GM12878 (cell line): ENCODE measurements around the gene RNF130. TPM values are rescaled to one million over a fixed set of nuclear protein-coding genes. Genes with fewer than 3 reads are reported as not detected.

Source experiments
- ATAC-seq: fragments of 200-7000 bp; cut with Tn5 transposase; 3 replicates; pipeline ENCODE4 v1.9.1; 2020; ENCODE audit warnings: mild to moderate bottlenecking, moderate library complexity
- BruUV-seq: library from RNA; stranded (reverse); fragments of 400-500 nt; replicated peaks from 2 replicates; lab custom pipeline; 2021; lab: Mats Ljungman, UMichigan
- CTCF ChIA-PET: fragments of 300-600 bp; sonication (Branson Sonifier 250); formaldehyde crosslinking; extraction: SDS; loops from one replicate; lab custom pipeline; 2021; ENCODE audit warnings: inconsistent platforms; lab: Yijun Ruan, JAX
- POLR2A ChIA-PET: fragments of 350-600 bp; formaldehyde crosslinking; extraction: SDS; loops from one replicate; lab custom pipeline; 2021; ENCODE audit warnings: inconsistent platforms; lab: Charles Lee
- RAD21 ChIA-PET: fragments of 300-600 bp; sonication (Branson Sonifier 250); formaldehyde crosslinking; loops from one replicate; lab custom pipeline; 2023; ENCODE audit warnings: antibody characterized with exemption; ENCODE audit not compliant: unreplicated experiment; lab: Charles Lee
- SMC1A ChIA-PET: fragments of 300-600 bp; sonication (Branson Sonifier 250); formaldehyde crosslinking; loops from one replicate; lab custom pipeline; 2023; ENCODE audit not compliant: unreplicated experiment, uncharacterized antibody; lab: Charles Lee
- DNase-seq: peaks from one replicate; pipeline ENCODE4 v3.0.0-alpha.2; 2011; ENCODE audit warnings: low read depth, low spot score
- FAIRE-seq: peaks from 3 replicates; lab custom pipeline; 2011; peaks lifted over from hg19 to GRCh38; lab: Jason Lieb, UNC
- H2AFZ ChIP-seq: 2 replicates; pipeline ENCODE4 v1.6.0; 2011; ENCODE audit warnings: low read depth, low read length, control low read depth; ENCODE audit not compliant: control insufficient read depth
- H3K27ac ChIP-seq: 2 replicates; pipeline ENCODE4 v1.5.1; 2011; ENCODE audit warnings: control low read depth; ENCODE audit not compliant: control insufficient read depth, insufficient read depth
- H3K27me3 ChIP-seq, 2 experiments: replicated peaks in 1 of 2; 2 replicates each; pipeline versions ENCODE4 v1.6.0 to v1.6.1; 2011; ENCODE audit warnings: low read length in 1 of 2; ENCODE audit not compliant: control insufficient read depth in 2 of 2, insufficient read depth in 2 of 2
- H3K36me3 ChIP-seq, 2 experiments: 2 replicates each; pipeline ENCODE4 v1.5.1; 2011; ENCODE audit warnings: low read length in 1 of 2; ENCODE audit not compliant: control insufficient read depth in 2 of 2, insufficient read depth in 2 of 2
- H3K4me1 ChIP-seq: 2 replicates; pipeline ENCODE4 v1.6.1; 2011; ENCODE audit warnings: mild to moderate bottlenecking, low read length, moderate library complexity, mixed read lengths; ENCODE audit not compliant: control insufficient read depth, insufficient read depth
- H3K4me2 ChIP-seq: 2 replicates; pipeline ENCODE4 v1.6.0; 2011; ENCODE audit warnings: control low read depth; ENCODE audit not compliant: control insufficient read depth, insufficient read depth
- H3K4me3 ChIP-seq: fragments of 200-600 bp; sonication (generic); 2 replicates; pipeline ENCODE4 v1.5.1; 2016
- H3K79me2 ChIP-seq: 2 replicates; pipeline ENCODE4 v1.6.0; 2011; ENCODE audit warnings: low read length; ENCODE audit not compliant: control insufficient read depth, insufficient read depth
- H3K9ac ChIP-seq: 2 replicates; pipeline ENCODE4 v1.8.0; 2011; ENCODE audit warnings: low read length, control low read depth, mixed read lengths; ENCODE audit not compliant: control insufficient read depth, insufficient read depth
- H3K9me3 ChIP-seq: replicated peaks from 3 replicates; pipeline ENCODE4 v1.5.1; 2011; ENCODE audit warnings: mild to moderate bottlenecking, low read length; ENCODE audit not compliant: control insufficient read depth, insufficient read depth
- H4K20me1 ChIP-seq: 2 replicates; pipeline ENCODE4 v1.6.0; 2011; ENCODE audit not compliant: control insufficient read depth, insufficient read depth
- CREM ChIP-seq: IDR thresholded peaks from 2 replicates; pipeline ENCODE4 v1.6.1; 2014; ENCODE audit warnings: antibody characterized with exemption, low read depth
- IKZF1 ChIP-seq: fragments of 450-650 bp; conservative IDR thresholded peaks from 2 replicates; pipeline ENCODE4 v1.6.1; 2017; ENCODE audit warnings: antibody characterized with exemption, mild to moderate bottlenecking
- JUND ChIP-seq: IDR thresholded peaks from 2 replicates; pipeline ENCODE4 v1.6.1; 2012; ENCODE audit warnings: low read depth, mild to moderate bottlenecking, low read length, improper control_type of control experiment, moderate library complexity
- MEF2A ChIP-seq: IDR thresholded peaks from 2 replicates; pipeline ENCODE4 v1.6.1; 2011; ENCODE audit warnings: low read depth, mild to moderate bottlenecking, low read length, moderate library complexity; ENCODE audit not compliant: insufficient read depth
- RELA ChIP-seq: fragments of 450-650 bp; IDR thresholded peaks from 2 replicates; pipeline ENCODE4 v1.8.0; 2014; ENCODE audit warnings: borderline replicate concordance; ENCODE audit not compliant: partially characterized antibody
- SIX5 ChIP-seq: IDR thresholded peaks from 2 replicates; pipeline ENCODE4 v1.6.1; 2011; ENCODE audit warnings: mild to moderate bottlenecking, low read depth, low read length, moderate library complexity; ENCODE audit not compliant: severe bottlenecking
- SMAD1 ChIP-seq: fragments of 450-650 bp; IDR thresholded peaks from 2 replicates; pipeline ENCODE4 v1.6.1; 2018; ENCODE audit warnings: mild to moderate bottlenecking, low read depth; ENCODE audit not compliant: partially characterized antibody
- SMAD5 ChIP-seq: IDR thresholded peaks from 2 replicates; pipeline ENCODE4 v1.6.1; 2016; ENCODE audit warnings: antibody characterized with exemption, low read depth
- SPI1 ChIP-seq: IDR thresholded peaks from 2 replicates; pipeline ENCODE4 v1.6.1; 2011; ENCODE audit warnings: low read depth, mild to moderate bottlenecking, low read length, moderate library complexity, borderline replicate concordance; ENCODE audit not compliant: insufficient read depth
- TCF7 ChIP-seq: IDR thresholded peaks from 2 replicates; pipeline ENCODE4 v1.6.1; 2014; ENCODE audit warnings: antibody characterized with exemption, borderline replicate concordance
- WRNIP1 ChIP-seq: IDR thresholded peaks from 2 replicates; pipeline ENCODE4 v1.6.1; 2011; ENCODE audit warnings: low read depth, low read length, improper control_type of control experiment, borderline replicate concordance
- ZNF274 ChIP-seq: IDR thresholded peaks from one replicate; pipeline ENCODE4 v1.8.0; 2011; ENCODE audit not compliant: insufficient read length, insufficient read depth
- WGBS: methylation state at CpG from one replicate; pipeline ENCODE4 v1.1.6; 2016; ENCODE audit warnings: low lambda C conversion rate; ENCODE audit not compliant: insufficient replicate concordance, insufficient coverage; ENCODE audit errors: missing lambda C conversion rate; 5-methylcytosine and 5-hydroxymethylcytosine counted together
- in situ Hi-C: fragments of 300-500 bp; cut with MboI; formaldehyde crosslinking; loops from 9 replicates; pipeline ENCODE4 v1.14.3; 2018; ENCODE audit warnings: mixed read lengths
- intact Hi-C: fragments of 100-400 bp; cut with micrococcal nuclease; formaldehyde crosslinking; loops from one replicate; pipeline ENCODE4 v1.14.2; 2022; ENCODE audit not compliant: unreplicated experiment
- polyA plus RNA-seq, 11 experiments: library from polyadenylated mRNA; depleted of rRNA in 4 of 11; unstranded in 6 of 11; stranded (reverse) in 5 of 11; fragments of >200 nt; fragmentation: Nextera tagmentation in 4 of 11; fragmentation: Illumina TruSeq in 1 of 11; extraction: Ambion mirVana in 4 of 11; extraction: Trizol in 1 of 11; gene quantifications; 1 replicate in 1 of 11; 2 replicates in 10 of 11; pipeline versions ENCODE4 v1.2.1 to v1.2.3, GENCODE V29; 2011 to 2016; ENCODE audit warnings: inconsistent platforms in 2 of 11, missing spikeins in 2 of 11, low read depth in 1 of 11
- total RNA-seq, 4 experiments: library from RNA; depleted of rRNA in 3 of 4; stranded (reverse); fragments of >200 nt in 3 of 4; fragmentation: Illumina TruSeq in 1 of 4; extraction: Trizol in 1 of 4; gene quantifications; 2 replicates each; pipeline versions ENCODE4 v1.2.1 to v1.2.3, GENCODE V29; 2013 to 2021
- TF ChIP-seq, protein P1 (sequence below): fragments of 450-650 bp; IDR thresholded peaks from 2 replicates; pipeline ENCODE4 v1.6.1; 2016; ENCODE audit warnings: mild to moderate bottlenecking, moderate library complexity, borderline replicate concordance
- TF ChIP-seq, protein P2 (sequence below): fragments of 450-650 bp; IDR thresholded peaks from 2 replicates; pipeline ENCODE4 v1.6.1; 2014; ENCODE audit warnings: mild to moderate bottlenecking

Gene RNF130
- total and polyA plus RNA-seq, 10 of the 15 experiments (the other 5 are each of a cell fraction or from before 2014, with no cell fraction given): 0.04 to 0.36 (median 0.11) TPM; not detected in 1

GRCh38 chr5:180074462-180074861 is 2.9 kb upstream of the RNF130 start:
- Histone ChIP-seq H3K4me2 (no peak overlapping the region), H3K4me3 (no peak overlapping the region), H3K4me1 (no peaks in the 10 kb centered on the region), H3K36me3 (no peaks in the 10 kb centered on the region), H4K20me1 (no peaks in the 10 kb centered on the region), H3K9ac (no peak overlapping the region), H3K27me3 (peaks cover 4 to 7% of the 10 kb centered on the region in 2 experiments; a peak in 3 of 4 replicates), H3K79me2 (no peaks in the 10 kb centered on the region; the same call in 1 of the 2 replicates), H2AFZ (no peak overlapping the region), H3K27ac (no peak overlapping the region), H3K9me3 (peaks cover 4% of the 10 kb centered on the region; the same call in 2 of the 3 replicates)
- CTCF ChIA-PET: no interaction called here
- ATAC-seq: no peak
- WGBS: 46% methylated on average over 4 of the region's 4 CpGs
- in situ Hi-C loops: no loop called here
- RAD21 ChIA-PET: no interaction called here
- intact Hi-C loops: no loop called here
- FAIRE-seq: no peak
- TF ChIP-seq MEF2A (no peak), SIX5 (no peak), WRNIP1 (no peak), SMAD5 (no peak), IKZF1 (no peak), RELA (no peak)
- no TSS peak for BruUV-seq
- no peak for DNase-seq
- SMC1A ChIA-PET: no interaction called here
- POLR2A ChIA-PET: no interaction called here

DNA sequence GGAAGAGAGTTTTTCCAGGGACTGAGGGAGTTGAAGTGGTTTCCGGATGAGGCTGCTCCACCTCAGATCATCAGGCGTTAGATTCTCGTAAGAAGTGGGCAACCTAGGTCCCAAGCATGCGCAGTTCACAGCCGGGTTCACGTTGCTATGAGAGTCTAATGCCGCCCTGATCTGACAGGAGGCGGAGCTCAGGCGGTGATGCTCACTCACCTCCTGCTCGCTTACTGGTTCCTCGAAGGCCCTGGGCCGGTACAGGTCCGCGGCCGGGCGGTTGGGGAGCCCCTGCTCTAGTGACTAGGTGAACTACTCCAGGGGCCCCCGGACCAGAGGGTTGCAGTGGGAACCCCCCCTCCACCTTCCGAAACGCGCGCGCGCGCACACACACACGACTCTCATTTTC is 997 bp upstream of the RNF130 start:
- in situ Hi-C loops (no loop called here), intact Hi-C loops (no loop called here)
- Histone ChIP-seq H4K20me1 (no peaks in the 10 kb centered on the region), H3K27ac (no peak overlapping the region), H3K9me3 (peaks cover 4% of the 10 kb centered on the region; the same call in 2 of the 3 replicates), H3K4me3 (no peak overlapping the region), H3K79me2 (no peaks in the 10 kb centered on the region; the same call in 1 of the 2 replicates), H3K9ac (no peak overlapping the region), H3K4me1 (no peaks in the 10 kb centered on the region), H2AFZ (peak overlapping the region; percentile 62; the same call in 1 of the 2 replicates), H3K36me3 (no peaks in the 10 kb centered on the region), H3K27me3 (peaks cover 4 to 7% of the 10 kb centered on the region in 2 experiments; a peak in 3 of 4 replicates), H3K4me2 (no peak overlapping the region)
- ChIA-PET POLR2A (no interaction called here), CTCF (no interaction called here), RAD21 (no interaction called here), SMC1A (no interaction called here)
- FAIRE-seq: no peak
- DNase-seq: no peak
- ATAC-seq: no peak
- BruUV-seq: no TSS peak
- WGBS: 97% methylated on average over 25 of the region's 25 CpGs
- TF ChIP-seq, protein P1, sequence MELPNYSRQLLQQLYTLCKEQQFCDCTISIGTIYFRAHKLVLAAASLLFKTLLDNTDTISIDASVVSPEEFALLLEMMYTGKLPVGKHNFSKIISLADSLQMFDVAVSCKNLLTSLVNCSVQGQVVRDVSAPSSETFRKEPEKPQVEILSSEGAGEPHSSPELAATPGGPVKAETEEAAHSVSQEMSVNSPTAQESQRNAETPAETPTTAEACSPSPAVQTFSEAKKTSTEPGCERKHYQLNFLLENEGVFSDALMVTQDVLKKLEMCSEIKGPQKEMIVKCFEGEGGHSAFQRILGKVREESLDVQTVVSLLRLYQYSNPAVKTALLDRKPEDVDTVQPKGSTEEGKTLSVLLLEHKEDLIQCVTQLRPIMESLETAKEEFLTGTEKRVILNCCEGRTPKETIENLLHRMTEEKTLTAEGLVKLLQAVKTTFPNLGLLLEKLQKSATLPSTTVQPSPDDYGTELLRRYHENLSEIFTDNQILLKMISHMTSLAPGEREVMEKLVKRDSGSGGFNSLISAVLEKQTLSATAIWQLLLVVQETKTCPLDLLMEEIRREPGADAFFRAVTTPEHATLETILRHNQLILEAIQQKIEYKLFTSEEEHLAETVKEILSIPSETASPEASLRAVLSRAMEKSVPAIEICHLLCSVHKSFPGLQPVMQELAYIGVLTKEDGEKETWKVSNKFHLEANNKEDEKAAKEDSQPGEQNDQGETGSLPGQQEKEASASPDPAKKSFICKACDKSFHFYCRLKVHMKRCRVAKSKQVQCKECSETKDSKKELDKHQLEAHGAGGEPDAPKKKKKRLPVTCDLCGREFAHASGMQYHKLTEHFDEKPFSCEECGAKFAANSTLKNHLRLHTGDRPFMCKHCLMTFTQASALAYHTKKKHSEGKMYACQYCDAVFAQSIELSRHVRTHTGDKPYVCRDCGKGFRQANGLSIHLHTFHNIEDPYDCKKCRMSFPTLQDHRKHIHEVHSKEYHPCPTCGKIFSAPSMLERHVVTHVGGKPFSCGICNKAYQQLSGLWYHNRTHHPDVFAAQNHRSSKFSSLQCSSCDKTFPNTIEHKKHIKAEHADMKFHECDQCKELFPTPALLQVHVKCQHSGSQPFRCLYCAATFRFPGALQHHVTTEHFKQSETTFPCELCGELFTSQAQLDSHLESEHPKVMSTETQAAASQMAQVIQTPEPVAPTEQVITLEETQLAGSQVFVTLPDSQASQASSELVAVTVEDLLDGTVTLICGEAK: no peak
- no peak for TF ChIP-seq CREM
- TF ChIP-seq ZNF274: no peak
- TF ChIP-seq TCF7: no peak
- TF ChIP-seq, protein P2, sequence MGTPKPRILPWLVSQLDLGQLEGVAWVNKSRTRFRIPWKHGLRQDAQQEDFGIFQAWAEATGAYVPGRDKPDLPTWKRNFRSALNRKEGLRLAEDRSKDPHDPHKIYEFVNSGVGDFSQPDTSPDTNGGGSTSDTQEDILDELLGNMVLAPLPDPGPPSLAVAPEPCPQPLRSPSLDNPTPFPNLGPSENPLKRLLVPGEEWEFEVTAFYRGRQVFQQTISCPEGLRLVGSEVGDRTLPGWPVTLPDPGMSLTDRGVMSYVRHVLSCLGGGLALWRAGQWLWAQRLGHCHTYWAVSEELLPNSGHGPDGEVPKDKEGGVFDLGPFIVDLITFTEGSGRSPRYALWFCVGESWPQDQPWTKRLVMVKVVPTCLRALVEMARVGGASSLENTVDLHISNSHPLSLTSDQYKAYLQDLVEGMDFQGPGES: no peak
- no peak for TF ChIP-seq JUND
- no peak for TF ChIP-seq SMAD1
- TF ChIP-seq SPI1: no peak
